GM12874 (cell line): ENCODE measurements around the gene VPS4B.

ENCODE experiments used
- CTCF ChIP-seq: IDR thresholded peaks from 2 replicates; pipeline ENCODE4 v1.5.1; 2011; ENCODE audit warnings: low read depth, mild to moderate bottlenecking, control low read depth, low read length, moderate library complexity; ENCODE audit not compliant: insufficient read depth

The VPS4B gene

DNA sequence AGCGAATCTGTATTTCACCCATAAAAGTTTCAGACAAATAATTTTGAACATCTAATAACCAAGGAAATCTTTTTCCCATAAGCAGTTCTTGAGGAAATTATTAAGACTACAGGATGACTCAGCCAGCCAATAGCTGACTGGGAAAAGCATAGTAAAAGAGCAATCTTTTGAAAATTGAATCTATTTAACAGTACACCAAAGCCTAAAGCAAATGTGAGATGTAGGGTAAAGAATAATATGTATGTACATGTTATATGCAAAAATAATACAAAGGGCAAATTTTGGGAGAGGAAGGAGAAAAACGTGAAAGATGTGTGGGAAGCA is 42.7 kb downstream of the VPS4B start:
- no peak for TF ChIP-seq CTCF

GRCh38 chr18:63378919-63379638 is 43.2 kb downstream of the VPS4B start:
- TF ChIP-seq CTCF, result no peak

- no peak for TF ChIP-seq CTCF
These were observed 44.8 kb downstream of the VPS4B start for GRCh38 chr18:63377275-63377980.

GRCh38 chr18:63376538-63376937 is 45.7 kb downstream of the VPS4B start:
- no peak for TF ChIP-seq CTCF

GRCh38 chr18:63374540-63374939 is 47.7 kb downstream of the VPS4B start:
- TF ChIP-seq CTCF, result no peak

DNA sequence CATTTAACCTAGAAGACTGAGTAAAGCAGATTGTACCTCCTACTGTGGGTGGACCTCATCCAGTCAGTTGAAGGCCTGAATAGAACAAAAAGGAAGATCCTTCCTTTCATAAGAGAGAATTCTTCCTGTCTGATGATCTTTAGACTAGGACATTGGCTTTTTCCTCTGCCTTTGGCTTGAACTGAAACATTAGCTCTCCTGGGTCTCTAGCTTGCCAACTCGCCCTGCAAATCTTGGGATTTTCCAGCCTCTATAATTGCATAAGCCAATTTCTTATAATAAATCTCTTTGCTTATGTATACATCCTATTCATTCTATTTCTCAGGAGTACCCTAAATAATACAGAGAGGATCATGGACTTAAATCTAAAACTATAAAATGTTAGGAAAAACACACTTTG is 49.1 kb downstream of the VPS4B start:
- no peak for TF ChIP-seq CTCF

- TF ChIP-seq CTCF, result no peak
These were observed 53.7 kb downstream of the VPS4B start for GRCh38 chr18:63368611-63369010.
